Spleen (tissue), 7 donors: ENCODE measurements around the gene DBH.

ENCODE experiments used
- CTCF ChIP-seq, 11 experiments: fragments of 200-600 bp in 7 of 11; fragments of 450-650 bp in 4 of 11; sonication (generic) in 4 of 11; IDR thresholded peaks in 8 of 11; conservative IDR thresholded peaks in 3 of 11; 1 replicate in 7 of 11; 2 replicates in 4 of 11; pipeline versions ENCODE4 v1.4.0 to v1.8.0; 2016 to 2021; ENCODE audit warnings: antibody characterized with exemption in 11 of 11, inconsistent platforms in 4 of 11, mild to moderate bottlenecking in 1 of 11
- POLR2A ChIP-seq, 3 donors: fragments of 450-650 bp; IDR thresholded peaks; one replicate each; pipeline ENCODE4 v1.5.1; 2017; ENCODE audit warnings: antibody characterized with exemption in 3 of 3, mild to moderate bottlenecking in 1 of 3
- donor health status: DM: no; HTN: no; CAD: no; lungs with moderate emphysema.
- donor health status: DM: no; HTN: no; CAD: no.
- donor health status: DM: no; HTN: no; CAD: no.

- TF ChIP-seq POLR2A (IDR thresholded peaks at IDR 0.05) (no peak), CTCF (IDR thresholded peaks at IDR 0.05 in 8 of 11, conservative IDR thresholded peaks at IDR 0.05 in 3 of 11) (no peak)
Observed at GRCh38 chr9:133665535-133665934, 29.4 kb downstream of the DBH start.
